GM18519 (cell line): Measurements from ENCODE around the gene LAMB3.

Experiments
- ATAC-seq: cut with Tn5 transposase; IDR thresholded peaks from one replicate; pipeline ENCODE4 v1.9.1; 2021; ENCODE audit warnings: mild to moderate bottlenecking, moderate library complexity; ENCODE audit not compliant: unreplicated experiment, low FRiP score

The LAMB3 gene

DNA sequence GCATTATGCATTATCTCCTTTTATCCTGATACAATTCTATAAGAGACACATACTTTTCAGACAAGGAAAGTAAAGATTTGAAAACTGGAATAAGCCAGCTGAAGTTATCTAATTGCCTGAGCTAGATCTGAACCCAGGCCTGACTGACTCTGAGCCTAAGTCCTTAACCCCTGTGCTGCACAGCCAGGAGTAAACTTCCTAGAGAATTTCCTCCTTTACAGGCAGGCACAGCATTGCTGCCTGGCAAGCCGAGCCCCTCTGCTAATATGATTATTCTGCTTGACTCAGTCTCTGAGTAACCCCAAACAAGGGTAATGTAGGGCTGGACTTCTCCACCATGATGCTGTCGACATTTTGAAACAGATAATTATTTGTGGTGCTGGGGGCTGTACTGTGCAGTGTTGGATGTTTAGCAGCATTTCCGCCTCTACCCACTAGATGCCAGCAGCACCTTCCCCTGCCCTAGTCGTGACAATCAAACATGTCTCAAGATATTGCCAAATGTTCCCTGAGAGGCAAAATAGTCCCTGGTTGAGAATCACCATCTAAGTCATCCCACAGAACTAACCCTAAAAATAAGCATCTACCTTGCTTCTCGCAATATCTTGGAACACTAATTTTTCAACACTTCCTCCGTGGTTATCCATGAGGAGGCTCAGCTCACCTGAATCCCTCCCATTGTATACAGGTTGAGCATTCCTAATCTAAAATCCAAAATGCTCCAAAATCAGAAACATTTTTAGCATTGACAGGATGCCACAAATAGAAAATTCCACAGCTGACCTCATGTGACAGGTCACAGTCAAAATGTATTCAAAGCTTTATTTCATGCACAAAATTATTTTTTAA lies 50.2 kb downstream of the LAMB3 start:
- no peak for ATAC-seq

DNA sequence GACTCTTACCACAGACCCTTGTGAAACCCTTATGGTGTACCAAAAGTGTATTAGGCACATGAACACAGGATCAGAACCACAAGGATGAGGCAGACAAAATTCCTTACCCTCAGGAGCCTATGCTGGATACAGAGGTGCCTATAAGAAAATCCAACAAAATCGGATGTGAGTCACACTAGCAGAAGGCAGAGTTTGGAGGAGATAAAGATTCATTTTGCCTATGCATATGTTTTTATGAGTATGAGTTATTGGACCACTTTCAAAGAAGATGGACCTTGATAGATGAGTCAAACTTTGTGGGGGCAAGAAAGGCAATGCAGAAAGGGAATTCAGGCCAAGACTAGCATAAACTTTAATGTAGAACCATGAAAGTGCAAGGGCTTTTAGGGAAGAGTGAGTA lies 51.7 kb downstream of the LAMB3 start:
- no peak for ATAC-seq

DNA sequence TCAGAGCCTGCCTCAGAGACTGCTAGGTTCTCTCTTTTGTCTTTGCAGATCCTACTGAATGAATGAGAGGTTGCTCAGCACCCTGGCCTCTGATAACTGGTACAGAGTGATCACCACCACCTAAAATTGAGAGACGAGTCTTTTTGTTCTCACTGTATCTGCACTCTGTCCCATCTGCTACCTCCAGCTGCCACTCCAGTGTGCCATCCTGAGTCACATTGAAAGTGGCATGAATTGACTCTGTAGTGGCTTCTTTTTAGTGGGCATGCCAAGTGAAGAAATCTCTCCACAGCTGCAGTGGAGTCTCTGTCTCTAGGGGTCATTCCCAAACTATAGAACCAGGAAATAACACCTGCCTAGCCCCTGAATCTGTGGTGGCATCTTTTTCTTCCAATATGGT lies 54.0 kb downstream of the LAMB3 start:
- no peak for ATAC-seq

DNA sequence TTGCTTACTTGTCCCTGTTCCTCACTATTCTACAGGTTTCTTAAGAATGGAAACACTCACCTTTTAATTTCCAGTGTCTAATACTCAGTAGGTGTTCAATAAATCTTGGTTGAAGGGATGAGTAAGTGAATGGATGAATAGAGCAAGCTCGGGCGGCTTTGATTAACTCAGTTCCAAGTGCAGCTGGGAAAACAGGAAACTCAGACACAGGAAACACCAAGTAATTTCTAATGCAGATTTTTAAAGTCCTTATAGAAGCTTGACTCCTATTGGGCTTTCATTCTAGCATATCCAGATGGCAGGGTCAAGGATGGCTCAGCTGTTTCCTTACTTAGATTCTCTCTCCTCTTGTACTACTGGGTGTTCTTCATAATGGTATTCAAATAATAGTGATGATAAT lies 54.7 kb downstream of the LAMB3 start:
- no peak for ATAC-seq

DNA sequence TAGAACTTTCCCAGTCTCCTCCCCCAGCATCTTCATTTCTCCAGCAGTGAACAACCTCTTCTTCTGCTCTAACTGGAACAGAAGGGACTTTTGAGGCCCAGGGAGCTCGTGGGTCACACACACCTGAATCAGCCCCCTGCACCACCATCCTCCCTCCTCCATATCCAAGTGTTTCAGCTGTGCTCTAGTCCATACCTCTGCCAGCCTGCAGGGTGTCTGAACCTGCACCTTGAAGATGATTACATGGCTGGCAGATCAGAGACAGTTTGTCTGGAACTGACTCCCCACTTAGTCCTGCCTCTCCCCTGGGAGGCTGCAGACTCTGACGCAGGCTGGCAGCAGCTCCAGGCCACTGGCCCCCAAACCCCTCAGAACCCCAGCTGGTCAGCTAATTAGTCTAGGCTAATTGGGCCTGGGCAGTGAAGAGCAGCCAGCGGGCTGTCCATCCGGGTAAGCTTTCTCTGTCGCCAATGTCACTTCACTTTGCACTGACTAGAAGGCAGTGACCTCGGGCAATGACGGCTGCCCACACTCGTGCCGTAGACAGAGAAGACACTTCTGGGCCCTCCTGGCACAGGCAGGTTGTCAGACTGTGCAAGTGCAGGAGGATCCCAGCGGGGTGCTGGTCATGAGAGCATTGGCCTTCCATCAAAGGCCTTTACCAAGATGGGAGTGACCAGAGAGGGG lies 56.5 kb downstream of the LAMB3 start:
- no peak for ATAC-seq

DNA sequence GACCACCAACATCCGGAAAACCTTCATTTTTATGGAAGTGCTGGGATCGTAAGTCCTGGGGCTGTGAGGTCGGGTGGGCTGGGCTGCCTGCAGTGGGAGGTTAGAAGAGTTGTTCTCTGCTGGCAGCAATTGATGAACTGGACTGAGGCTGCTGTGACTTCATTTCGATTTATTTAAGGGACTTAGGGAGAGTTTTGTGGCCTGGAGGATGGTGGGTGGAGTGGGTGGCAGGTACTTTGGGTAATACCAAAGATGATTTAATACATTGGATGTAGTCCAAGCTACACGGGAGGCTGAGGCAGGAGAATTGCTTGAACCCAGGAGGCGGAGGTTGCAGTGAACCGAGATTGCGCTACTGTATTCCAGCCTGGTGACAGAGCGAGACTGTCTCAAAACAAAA lies 57.2 kb downstream of the LAMB3 start:
- no peak for ATAC-seq

DNA sequence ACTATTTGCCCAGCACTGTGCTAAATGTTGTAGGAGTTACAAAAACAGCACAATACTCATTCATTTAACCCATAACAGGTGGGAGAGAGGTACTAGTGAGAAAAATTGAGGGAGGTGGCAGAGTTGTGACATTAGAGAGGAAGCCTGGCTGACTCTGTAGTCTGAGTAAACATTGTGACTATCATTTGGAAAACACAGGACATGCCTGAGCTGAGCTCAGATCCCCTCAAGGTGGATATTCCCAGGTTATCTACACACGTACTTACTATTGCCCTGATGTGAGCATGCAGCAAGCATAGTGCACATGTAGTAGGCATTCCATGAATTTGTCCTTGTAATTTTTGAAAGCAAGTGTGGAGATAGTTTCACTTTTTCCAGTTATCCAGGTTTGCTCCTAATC lies 57.8 kb downstream of the LAMB3 start:
- ATAC-seq: no peak

DNA sequence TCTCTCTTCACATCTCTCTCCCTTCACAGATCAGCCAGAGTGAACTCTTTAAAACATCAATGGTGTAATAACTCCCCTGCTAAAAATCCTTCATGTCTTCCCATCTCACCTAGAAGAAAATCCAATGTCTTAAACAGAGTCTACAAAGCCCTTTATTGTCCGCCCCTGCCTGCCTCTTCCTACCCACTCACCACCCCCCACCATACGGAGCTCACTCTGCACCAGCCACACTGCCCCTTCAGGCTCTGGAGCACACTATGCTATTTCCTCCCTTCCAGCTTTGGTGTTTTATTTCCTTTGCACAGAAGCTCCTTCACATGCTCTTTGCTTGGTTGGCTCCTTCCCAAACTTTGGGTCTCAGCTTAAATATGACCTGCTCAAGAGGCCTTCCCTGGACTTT lies 58.5 kb downstream of the LAMB3 start:
- ATAC-seq: no peak

DNA sequence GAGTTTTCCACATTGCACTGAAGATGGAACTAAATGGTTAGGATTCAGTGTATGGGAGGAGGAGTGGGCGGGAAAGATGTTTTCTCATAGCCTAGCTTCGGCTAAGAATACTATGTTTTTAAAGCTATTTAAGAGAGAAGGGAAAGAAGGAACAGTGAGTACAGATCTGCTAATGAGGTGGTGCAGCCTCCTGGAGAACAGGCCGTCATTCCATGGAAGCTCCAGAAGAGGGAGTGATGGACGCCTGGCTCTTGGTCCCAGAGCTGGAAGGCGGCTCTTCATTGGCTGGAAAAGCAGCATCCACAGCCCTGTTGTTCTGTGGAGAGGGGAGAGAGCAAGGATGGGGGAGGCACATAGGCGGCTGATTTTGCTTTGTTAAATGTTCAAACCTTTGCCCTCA lies 61.8 kb downstream of the LAMB3 start:
- ATAC-seq: no peak

DNA sequence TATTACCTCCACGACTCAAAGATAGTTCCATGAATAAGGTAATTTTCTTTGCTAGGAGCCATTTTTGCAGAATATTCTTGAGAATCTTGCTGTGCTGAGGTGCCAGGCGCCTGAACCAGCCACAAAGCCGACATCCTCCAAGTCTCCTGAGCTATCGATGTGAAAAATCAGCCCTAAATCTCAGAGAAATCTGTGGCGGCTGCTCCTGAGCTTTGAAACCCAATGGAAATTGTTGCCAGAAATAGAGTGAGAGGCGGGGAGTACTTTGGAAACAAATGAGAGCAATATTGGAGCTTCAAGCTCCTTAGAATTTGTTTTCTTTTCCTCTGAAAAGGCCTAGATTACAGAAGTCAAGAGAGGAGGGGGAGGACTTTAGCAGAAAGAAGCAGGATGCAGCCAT lies 62.4 kb downstream of the LAMB3 start:
- ATAC-seq: no peak

DNA sequence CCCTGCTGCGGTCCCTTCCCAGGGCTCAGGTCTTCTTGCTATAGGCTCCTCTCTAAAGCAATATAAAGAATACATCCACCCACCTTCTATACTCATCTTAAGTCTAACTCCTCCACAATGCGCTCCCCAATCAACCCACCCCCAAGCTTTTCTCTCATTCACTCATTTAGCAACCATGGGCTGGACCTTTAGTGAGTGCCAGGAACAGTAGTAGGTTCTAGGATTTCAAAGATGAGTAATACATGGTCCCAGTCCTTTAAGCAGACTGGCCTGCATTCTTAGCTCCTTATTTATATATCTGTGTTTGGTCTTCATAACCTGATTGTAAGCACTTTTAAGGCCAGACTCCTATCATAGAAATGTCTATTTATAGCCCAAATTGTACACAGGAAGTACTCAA lies 62.8 kb downstream of the LAMB3 start:
- ATAC-seq: no peak

DNA sequence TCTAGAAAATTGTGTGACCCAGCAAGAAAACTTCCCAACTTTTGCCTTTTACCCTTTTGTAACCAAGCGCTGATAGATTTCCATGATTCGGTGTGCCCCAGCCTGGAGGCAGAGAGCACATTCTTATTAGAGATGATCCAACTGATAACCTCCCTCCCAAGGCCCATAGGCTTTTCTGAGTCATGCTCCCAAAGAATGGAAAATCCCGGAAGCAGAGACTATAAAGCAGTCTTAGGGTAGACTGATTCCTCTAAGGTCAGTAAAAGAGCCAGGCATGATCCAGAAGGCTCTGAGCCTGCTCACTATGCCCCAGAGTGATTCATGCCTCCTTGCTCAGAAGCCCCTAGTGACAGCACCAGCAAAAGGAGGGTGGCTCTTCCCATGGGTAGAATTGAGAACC lies 64.4 kb downstream of the LAMB3 start:
- no peak for ATAC-seq

DNA sequence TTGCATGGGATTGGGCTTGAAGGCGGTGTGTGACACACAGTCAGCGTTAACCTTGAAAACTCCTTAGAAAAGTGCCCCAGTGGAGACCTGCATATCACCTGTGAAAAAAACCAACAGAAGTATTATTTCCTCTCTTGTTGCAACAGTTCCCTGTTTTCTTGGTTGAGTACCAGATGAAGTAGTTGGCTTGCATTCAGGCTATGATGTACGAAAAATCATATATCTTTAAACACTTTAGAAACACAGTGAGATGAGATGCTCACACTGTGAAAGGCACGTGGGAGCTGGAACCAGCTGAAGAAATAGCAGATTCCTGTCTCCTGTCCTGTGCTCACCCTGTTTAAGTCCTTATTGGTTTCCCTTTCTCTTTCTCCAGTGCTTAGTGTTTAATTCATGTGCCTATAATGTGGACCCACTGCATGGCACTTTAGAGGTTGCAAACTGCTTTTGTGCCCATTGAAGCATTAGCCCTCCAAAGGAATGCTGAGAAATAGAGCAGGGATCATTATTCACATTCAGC lies 65.9 kb downstream of the LAMB3 start:
- ATAC-seq: no peak

DNA sequence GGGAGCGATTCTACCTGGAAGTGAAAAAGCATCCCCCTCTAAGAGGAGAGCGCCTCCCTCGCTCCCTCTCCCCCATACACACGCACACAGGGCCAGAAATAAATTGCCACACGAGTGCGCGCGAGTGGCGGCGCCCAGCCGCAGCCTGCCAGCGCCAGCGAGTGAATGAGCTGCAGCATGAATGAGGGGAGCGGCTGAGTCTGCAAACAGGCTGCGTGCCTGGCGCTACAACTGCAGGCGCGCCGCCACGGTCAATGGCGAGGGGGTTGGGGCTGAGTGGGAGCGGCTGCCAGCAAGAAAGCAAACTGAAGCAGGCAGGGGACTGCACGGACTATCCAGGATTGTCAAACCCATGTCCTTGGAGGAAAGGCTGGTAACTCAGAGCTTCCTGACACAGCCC lies 66.6 kb downstream of the LAMB3 start:
- ATAC-seq: no peak

DNA sequence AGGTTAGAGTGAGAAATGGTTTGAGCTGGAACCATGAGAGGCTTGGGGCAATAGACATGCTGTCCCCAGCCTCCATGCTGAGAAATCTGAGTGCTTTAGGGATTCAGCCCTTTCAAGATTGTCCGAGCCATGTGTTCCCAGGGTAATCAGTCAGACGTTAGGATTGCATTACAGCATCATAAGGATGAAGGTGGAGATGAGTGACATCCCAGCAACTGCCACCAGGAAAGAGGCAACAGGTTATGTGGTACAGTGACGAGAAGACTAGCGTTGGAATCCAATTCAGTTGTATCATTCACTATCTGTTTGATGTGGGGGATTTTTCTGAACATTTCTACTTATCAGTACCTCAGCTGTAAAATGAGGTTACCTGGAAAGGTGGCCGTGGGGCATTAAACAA lies 67.0 kb downstream of the LAMB3 start:
- no peak for ATAC-seq

DNA sequence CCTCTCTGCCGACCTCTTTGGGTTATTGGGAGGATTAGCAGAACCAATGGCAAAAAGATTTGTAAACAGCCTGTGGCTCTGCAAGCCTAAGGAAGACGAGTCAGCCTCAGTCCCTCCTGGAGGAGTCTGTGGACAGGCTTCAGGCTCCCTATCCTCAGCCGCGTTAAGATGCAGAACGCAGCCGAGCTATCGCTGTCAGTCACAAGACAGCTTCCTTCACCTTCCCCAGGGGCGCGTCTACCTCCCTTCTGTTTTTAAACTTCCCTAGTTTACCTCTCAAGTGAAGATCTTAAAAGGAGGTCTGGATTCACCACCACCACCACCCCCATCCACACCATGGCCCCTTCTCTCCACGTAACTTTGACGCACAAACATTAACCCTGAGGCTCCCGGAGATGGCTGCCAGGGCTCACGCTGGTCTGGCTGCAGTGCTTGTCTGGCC lies 68.0 kb downstream of the LAMB3 start:
- no peak for ATAC-seq

DNA sequence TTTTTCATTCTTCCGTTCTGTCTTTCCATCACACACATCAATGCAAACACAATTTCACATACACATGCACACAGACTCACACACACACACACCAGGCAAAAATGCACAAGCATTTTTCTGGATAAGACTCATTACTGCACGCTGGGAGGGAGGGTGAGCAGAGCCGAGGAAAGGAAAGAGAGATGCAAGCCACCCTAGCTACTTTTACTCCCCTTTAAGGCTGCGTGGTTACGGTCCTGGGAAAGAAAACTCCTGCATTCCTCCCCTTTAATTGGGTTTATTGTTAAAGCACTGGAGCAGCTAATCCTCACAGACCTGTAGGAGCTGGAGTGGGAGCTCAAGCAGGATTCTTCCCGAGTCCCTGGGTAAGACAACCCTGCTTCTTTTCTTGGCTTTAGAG lies 68.8 kb downstream of the LAMB3 start, which contains the start of gene CAMK1G:
TSS of gene CAMK1G (plus strand) at position 307 of the 400 bp plus-strand sequence. CDS start 11,270 bp downstream, outside the sequence.
- no peak for ATAC-seq

DNA sequence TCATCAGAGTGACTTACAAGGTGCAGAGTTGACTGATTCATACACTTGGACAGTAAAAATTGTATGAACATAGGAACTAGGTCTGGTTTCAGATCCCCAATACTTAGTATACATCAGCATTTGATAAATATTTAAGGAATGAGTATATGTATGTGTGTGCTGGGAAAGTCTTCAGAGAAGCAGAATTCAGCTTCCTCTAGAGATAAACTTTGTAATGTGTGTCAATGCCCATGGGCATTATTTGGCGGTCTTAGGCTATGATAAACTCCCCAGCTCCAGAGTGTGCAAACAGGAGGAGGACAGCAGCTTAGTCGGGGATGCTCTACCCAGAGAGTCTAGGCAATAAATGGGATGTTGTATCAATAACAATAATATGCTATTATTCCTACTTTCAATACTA lies 71.6 kb downstream of the LAMB3 start:
- ATAC-seq: no peak

DNA sequence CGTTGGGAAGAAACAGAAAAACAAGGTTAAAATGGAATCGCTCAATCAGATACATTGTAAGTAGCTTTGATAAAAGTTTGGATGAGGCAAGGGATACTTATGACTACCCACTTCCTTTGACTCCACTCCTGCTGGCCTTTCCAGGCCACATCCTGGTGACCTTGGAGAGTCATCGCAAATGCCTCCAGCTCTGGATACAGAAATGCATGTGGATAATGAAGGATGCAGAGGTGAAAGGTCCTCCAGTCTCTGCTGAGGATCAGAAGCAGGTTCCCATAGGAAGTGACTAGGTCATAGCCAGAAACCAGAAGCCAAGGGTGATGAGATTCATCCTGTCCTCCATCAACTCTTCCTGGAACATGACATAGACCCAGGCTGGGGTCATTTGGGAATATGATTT lies 74.9 kb downstream of the LAMB3 start:
- no peak for ATAC-seq

DNA sequence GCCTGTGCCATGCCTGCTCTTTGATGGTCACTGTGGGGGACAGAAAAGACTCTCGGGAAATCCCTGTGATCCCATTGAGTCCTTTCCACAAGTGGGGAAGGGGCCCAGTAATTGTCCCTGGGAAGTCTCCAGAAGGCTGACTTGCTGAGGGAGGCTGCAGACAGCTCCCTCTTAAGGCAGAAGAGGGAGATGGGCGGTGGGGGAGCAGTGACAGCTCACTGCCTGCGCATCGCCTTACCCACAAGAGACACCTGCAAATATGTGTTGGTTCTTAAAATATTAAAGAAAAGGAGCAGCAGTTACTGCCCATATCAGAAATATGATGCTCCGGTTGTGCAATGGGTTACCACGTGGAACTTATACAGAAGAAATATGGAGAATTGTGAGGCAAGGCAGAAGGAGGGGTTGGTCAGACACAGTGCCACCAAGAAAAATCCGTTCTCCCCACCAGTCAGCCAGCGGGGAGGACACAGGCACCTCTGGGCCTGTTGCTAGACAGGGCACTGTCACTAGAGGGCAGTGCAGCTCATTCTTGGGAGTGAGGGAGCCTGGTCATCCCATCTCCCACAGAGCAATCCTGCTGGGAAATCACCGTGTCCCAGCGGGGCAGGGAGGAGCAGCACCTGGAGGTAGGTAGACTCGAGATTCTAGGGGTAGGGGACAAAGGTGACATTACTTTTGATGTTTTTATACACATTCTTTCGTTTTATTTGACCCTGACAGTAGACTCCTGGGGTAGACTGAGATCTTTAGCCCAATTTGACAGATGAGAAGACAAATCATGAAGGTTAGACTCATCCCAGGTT lies 75.6 kb downstream of the LAMB3 start:
- ATAC-seq: no peak

DNA sequence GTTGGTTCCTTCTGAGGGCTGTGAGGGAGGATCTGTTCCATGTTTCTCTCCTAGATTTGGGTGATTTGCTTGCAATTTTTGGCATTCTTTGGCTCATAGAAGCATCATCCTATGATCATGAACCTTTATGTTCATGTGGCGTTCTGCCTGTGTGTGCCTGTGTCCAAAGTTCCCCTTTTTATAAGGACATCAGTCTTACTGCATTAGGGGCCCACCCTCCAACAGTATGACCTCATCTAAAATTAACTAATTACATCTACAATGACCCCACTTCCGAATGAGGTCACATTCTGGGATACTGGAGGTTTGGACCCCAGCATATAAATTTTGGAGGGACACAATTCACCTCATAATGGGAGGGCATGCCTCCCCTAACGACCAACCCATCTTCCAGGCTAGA lies 81.5 kb downstream of the LAMB3 start:
- ATAC-seq: no peak
